A673 (cell line): ENCODE measurements around the gene PRKCH. TPM values are rescaled to one million over a fixed set of nuclear protein-coding genes. Genes with fewer than 3 reads are reported as not detected.
"Not testable (repeated sequence)": the region's sequence is repeated elsewhere in the genome, so short reads cannot be mapped to it uniquely, and the experiment has no call there.

Experiments used
- BruUV-seq: library from RNA; stranded (reverse); fragments of 400-500 nt; replicated peaks from 2 replicates; lab custom pipeline; 2021; lab: Mats Ljungman, UMichigan
- CTCF ChIA-PET: fragments of 300-600 bp; sonication (Branson Sonifier 250); formaldehyde crosslinking; loops from one replicate; lab custom pipeline; 2022; ENCODE audit warnings: antibody characterized with exemption; lab: Charles Lee
- POLR2A ChIA-PET: fragments of 300-600 bp; sonication (Branson Sonifier 250); formaldehyde crosslinking; loops from one replicate; lab custom pipeline; 2022; ENCODE audit warnings: antibody characterized with exemption; ENCODE audit not compliant: low non-redundant PET; lab: Charles Lee
- DNase-seq: peaks from one replicate; pipeline ENCODE4 v3.0.0-alpha.2; 2015; ENCODE audit warnings: low spot score
- H3K27ac ChIP-seq: fragments of 200-600 bp; sonication (generic); 2 replicates; pipeline ENCODE4 v1.5.1; 2016; ENCODE audit warnings: mixed run types, low read depth, mild to moderate bottlenecking, mixed read lengths, antibody characterized with exemption, low read length; ENCODE audit not compliant: poor library complexity, severe bottlenecking
- H3K27me3 ChIP-seq: fragments of 200-600 bp; sonication (generic); replicated peaks from 2 replicates; pipeline ENCODE4 v1.6.1; 2017; ENCODE audit warnings: mixed run types, low read depth, mild to moderate bottlenecking, mixed read lengths, antibody characterized with exemption, low read length; ENCODE audit not compliant: insufficient read depth, poor library complexity
- H3K36me3 ChIP-seq: fragments of 200-600 bp; sonication (generic); 2 replicates; pipeline ENCODE4 v1.6.1; 2016; ENCODE audit warnings: mixed run types, mild to moderate bottlenecking, mixed read lengths, antibody characterized with exemption, low read length; ENCODE audit not compliant: insufficient read depth, poor library complexity, severe bottlenecking
- H3K4me1 ChIP-seq: fragments of 200-600 bp; sonication (generic); 2 replicates; pipeline ENCODE4 v1.6.1; 2017; ENCODE audit warnings: mixed run types, mild to moderate bottlenecking, mixed read lengths, antibody characterized with exemption, low read length; ENCODE audit not compliant: insufficient read depth, poor library complexity, severe bottlenecking
- H3K4me3 ChIP-seq: fragments of 200-600 bp; sonication (generic); 2 replicates; pipeline ENCODE4 v1.5.1; 2016; ENCODE audit warnings: low read depth, mixed run types, mild to moderate bottlenecking, mixed read lengths, low read length; ENCODE audit not compliant: poor library complexity, severe bottlenecking
- H3K9me3 ChIP-seq: fragments of 200-600 bp; sonication (generic); 2 replicates; pipeline ENCODE4 v1.6.1; 2016; ENCODE audit warnings: mixed run types, low read depth, mild to moderate bottlenecking, mixed read lengths, antibody characterized with exemption, low read length; ENCODE audit not compliant: poor library complexity, severe bottlenecking
- EZH2 ChIP-seq: fragments of 200-600 bp; sonication (generic); IDR thresholded peaks from 2 replicates; pipeline ENCODE4 v1.6.1; 2017; ENCODE audit warnings: borderline replicate concordance, low read depth, mild to moderate bottlenecking, mixed read lengths, antibody characterized with exemption, low read length; ENCODE audit not compliant: poor library complexity, severe bottlenecking
- intact Hi-C: fragments of 100-400 bp; cut with micrococcal nuclease; formaldehyde crosslinking; loops from one replicate; pipeline ENCODE4 v1.10.0; 2022; ENCODE audit not compliant: unreplicated experiment
- total RNA-seq: library from RNA; stranded (reverse); gene quantifications from 2 replicates; pipeline ENCODE4 v1.2.3, GENCODE V29; 2021
- TF ChIP-seq, protein P1 (sequence below): fragments of 300-800, 200-600 bp; sonication (generic); conservative IDR thresholded peaks from 2 replicates; pipeline ENCODE4 v1.5.1; 2017; ENCODE audit warnings: low read depth, mild to moderate bottlenecking, antibody characterized with exemption, low read length, moderate library complexity, mixed read lengths

PRKCH gene
- total RNA-seq, 1 experiment from 2014 or later, result 1.8 TPM

DNA sequence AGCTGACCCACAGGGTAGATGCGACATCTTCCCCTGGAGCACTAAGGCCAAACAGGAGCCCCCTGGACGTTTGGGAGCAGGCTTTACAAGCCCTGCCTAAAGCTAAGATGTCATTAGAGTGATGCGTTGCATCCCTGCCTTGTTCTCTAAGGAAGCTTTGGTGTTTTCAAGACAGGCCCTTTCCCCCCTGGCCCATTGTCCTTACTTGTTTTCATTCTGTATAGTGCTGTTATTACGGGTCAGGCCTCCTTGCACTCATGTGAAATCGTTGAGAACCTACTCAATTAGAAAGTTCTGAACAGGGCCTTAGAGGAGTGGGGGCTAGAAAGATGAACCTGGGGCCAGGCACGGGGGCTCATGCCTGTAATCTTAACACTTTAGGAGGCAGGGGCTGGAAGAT is 1.7 kb upstream of the PRKCH start:
- TF ChIP-seq, protein P1, sequence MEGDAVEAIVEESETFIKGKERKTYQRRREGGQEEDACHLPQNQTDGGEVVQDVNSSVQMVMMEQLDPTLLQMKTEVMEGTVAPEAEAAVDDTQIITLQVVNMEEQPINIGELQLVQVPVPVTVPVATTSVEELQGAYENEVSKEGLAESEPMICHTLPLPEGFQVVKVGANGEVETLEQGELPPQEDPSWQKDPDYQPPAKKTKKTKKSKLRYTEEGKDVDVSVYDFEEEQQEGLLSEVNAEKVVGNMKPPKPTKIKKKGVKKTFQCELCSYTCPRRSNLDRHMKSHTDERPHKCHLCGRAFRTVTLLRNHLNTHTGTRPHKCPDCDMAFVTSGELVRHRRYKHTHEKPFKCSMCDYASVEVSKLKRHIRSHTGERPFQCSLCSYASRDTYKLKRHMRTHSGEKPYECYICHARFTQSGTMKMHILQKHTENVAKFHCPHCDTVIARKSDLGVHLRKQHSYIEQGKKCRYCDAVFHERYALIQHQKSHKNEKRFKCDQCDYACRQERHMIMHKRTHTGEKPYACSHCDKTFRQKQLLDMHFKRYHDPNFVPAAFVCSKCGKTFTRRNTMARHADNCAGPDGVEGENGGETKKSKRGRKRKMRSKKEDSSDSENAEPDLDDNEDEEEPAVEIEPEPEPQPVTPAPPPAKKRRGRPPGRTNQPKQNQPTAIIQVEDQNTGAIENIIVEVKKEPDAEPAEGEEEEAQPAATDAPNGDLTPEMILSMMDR, result no peak
- no peak for TF ChIP-seq EZH2
- intact Hi-C loops, result loop anchor here (5.0 kb wide), 1 partner anchor 138 kb away; no protein-coding TSS in a partner anchor
- ChIA-PET CTCF (no interaction called here), POLR2A (no interaction called here)
- Histone ChIP-seq H3K27ac (no peak overlapping the region), H3K4me3 (no peak overlapping the region), H3K9me3 (no peaks in the 10 kb centered on the region), H3K27me3 (peaks cover 34% of the 10 kb centered on the region), H3K4me1 (no peaks in the 10 kb centered on the region), H3K36me3 (no peaks in the 10 kb centered on the region)
- no peak for DNase-seq
- BruUV-seq, result no TSS peak

GRCh38 chr14:61320170-61320569 is 1.2 kb upstream of the PRKCH start:
- H3K27me3 ChIP-seq, result peaks cover 34% of the 10 kb centered on the region
- BruUV-seq, H3K4me1 ChIP-seq, H3K36me3 ChIP-seq, intact Hi-C loops, DNase-seq, H3K9me3 ChIP-seq, H3K27ac ChIP-seq, CTCF ChIA-PET, H3K4me3 ChIP-seq, POLR2A ChIA-PET: not testable (repeated sequence)

DNA sequence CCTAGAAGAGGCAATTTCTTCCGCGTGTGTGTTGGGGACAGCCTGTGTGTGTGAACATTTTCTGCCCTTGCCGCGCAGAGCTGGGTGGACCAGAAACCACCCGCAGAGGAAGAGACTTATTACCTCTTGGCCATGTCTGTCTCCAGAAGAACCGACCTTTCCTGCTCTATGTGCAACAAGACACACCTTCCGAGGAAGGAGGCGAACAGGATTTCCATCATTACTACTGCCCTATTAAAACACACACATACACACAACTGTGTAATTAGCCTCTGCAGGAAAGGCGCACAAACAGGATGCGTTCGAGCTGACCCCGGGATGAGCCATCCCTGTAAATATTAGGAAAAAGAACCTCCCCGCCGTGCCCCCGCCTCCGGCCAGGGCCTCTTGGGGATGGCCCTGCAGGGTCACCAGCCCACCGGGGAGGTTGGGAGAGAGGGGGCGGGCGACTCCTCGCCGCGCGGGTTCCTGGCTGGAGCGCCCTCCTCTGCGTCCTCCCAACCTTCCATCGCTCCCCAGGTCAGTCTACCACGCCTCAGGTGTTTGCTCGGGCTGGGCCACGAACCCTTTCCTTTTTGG is 484 bp upstream of the PRKCH start:
- H3K36me3 ChIP-seq, result no peaks in the 10 kb centered on the region
- H3K4me1 ChIP-seq, result no peaks in the 10 kb centered on the region
- CTCF ChIA-PET, result no interaction called here
- H3K9me3 ChIP-seq, result no peaks in the 10 kb centered on the region
- TF ChIP-seq, protein P1, result no peak
- TF ChIP-seq EZH2, result no peak
- intact Hi-C loops, result no loop called here
- H3K4me3 ChIP-seq, result peak overlapping the region; percentile 62
- BruUV-seq, result no TSS peak
- POLR2A ChIA-PET, result interaction anchor here (0.6 kb wide), 1 partner anchor 1922 kb away, joined by 3 read pairs; no protein-coding TSS in a partner anchor
- H3K27me3 ChIP-seq, result peaks cover 34% of the 10 kb centered on the region
- no peak overlapping the region for H3K27ac ChIP-seq
- no peak for DNase-seq

DNA sequence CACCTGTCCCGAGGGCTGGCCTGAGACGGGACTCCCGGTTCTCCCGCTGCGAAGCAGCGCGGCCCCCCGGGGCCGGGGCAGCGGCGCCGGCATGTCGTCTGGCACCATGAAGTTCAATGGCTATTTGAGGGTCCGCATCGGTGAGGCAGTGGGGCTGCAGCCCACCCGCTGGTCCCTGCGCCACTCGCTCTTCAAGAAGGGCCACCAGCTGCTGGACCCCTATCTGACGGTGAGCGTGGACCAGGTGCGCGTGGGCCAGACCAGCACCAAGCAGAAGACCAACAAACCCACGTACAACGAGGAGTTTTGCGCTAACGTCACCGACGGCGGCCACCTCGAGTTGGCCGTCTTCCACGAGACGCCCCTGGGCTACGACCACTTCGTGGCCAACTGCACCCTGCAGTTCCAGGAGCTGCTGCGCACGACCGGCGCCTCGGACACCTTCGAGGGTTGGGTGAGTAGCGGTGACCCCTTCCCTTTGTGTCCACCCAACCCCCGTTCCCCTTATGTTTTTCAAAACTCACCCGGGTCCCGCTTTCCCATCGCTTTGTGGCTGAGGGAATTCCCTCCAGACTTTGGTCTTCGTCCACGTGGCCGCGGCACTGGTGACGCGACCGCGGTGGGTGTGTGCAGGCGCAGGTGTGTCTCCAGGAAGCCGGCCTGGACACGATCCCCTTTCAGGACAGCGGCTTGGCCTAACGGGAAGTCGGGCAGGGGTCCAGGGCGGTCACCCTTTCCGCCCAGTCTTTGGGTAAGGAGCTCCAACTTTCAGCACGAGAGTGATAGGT is 826 bp downstream of the PRKCH start:
- no peak overlapping the region for H3K27ac ChIP-seq
- no TSS peak for BruUV-seq
- ChIA-PET POLR2A (no interaction called here), CTCF (no interaction called here)
- DNase-seq, result no peak
- no peaks in the 10 kb centered on the region for H3K36me3 ChIP-seq
- peaks cover 30% of the 10 kb centered on the region for H3K27me3 ChIP-seq
- no peaks in the 10 kb centered on the region for H3K9me3 ChIP-seq
- TF ChIP-seq, protein P1, result no peak
- TF ChIP-seq EZH2, result peak; percentile 53
- intact Hi-C loops, result no loop called here
- H3K4me3 ChIP-seq, result peak overlapping the region; percentile 62
- H3K4me1 ChIP-seq, result no peaks in the 10 kb centered on the region
